ENCODE results near the gene TLX1. TPM values are rescaled to one million over a fixed set of nuclear protein-coding genes. Genes with fewer than 3 reads are reported as not detected.

Gene TLX1
- total and polyA plus RNA-seq, 2 experiments from 2014 or later: 0.68 TPM; not detected in 1

DNA sequence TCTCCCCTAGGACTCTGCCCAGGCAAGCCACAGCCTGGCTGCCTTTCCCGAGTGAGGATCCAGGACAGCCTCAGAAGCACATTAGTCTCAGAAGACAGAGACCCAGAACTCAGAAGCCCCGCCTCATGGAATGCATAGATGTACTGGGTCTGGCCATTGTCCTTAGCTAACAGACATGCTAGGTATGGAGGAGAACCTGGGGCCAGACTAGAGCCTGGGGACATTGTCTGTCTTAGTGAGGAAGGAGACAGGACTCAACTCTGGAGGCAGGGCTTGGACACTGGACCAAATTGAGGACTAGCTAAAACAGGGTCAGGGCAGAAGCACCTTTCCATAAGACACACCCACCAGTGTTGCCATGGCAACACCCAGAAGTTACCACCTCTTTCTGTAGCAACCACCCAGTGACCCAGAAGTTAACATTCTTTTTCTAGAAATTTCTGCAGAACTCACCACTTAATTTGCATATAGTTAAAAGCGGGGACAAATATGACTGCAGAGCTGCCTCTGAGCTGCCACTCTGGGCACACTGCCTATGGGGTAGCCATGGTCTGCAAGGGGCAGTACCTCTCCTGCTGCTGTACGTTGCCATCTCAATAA, 27.5 kb downstream of the TLX1 start:
- no peaks in the 10 kb centered on the region for H3K4me1 ChIP-seq (ENCODE audit: insufficient read depth)
- no peaks in the 10 kb centered on the region for H3K79me2 ChIP-seq
- H3K4me3 ChIP-seq: no peak overlapping the region
- no peaks in the 10 kb centered on the region for H3K9me3 ChIP-seq (ENCODE audit: low read depth)
- no peak overlapping the region for H3K4me2 ChIP-seq
- H2AFZ ChIP-seq: no peak overlapping the region
- no peak overlapping the region for H3K27ac ChIP-seq
- TF ChIP-seq EZH2 (IDR thresholded peaks at IDR 0.05; ENCODE audit: borderline replicate concordance) (no peak), EZH2phosphoT487 (IDR thresholded peaks at IDR 0.05; ENCODE audit: low read depth, severe bottlenecking, unreplicated experiment) (no peak)
- TF ChIP-seq, protein P1, sequence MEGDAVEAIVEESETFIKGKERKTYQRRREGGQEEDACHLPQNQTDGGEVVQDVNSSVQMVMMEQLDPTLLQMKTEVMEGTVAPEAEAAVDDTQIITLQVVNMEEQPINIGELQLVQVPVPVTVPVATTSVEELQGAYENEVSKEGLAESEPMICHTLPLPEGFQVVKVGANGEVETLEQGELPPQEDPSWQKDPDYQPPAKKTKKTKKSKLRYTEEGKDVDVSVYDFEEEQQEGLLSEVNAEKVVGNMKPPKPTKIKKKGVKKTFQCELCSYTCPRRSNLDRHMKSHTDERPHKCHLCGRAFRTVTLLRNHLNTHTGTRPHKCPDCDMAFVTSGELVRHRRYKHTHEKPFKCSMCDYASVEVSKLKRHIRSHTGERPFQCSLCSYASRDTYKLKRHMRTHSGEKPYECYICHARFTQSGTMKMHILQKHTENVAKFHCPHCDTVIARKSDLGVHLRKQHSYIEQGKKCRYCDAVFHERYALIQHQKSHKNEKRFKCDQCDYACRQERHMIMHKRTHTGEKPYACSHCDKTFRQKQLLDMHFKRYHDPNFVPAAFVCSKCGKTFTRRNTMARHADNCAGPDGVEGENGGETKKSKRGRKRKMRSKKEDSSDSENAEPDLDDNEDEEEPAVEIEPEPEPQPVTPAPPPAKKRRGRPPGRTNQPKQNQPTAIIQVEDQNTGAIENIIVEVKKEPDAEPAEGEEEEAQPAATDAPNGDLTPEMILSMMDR (IDR thresholded peaks at IDR 0.05; ENCODE audit: poor library complexity): no peak
- DNase-seq (ENCODE audit: low spot score): no peak
- no peaks in the 10 kb centered on the region for H3K9me2 ChIP-seq (replicated peaks; ENCODE audit: insufficient read depth)
- WGBS (ENCODE audit: low lambda C conversion rate, missing lambda C conversion rate): 48% methylated on average over 4 of the region's 4 CpGs
- H4K20me1 ChIP-seq (ENCODE audit: insufficient read depth, poor library complexity, severe bottlenecking): no peaks in the 10 kb centered on the region
- H3K27me3 ChIP-seq: peaks cover 42% of the 10 kb centered on the region
- H3K36me3 ChIP-seq (replicated peaks; ENCODE audit: insufficient read depth, low read depth): no peaks in the 10 kb centered on the region

DNA sequence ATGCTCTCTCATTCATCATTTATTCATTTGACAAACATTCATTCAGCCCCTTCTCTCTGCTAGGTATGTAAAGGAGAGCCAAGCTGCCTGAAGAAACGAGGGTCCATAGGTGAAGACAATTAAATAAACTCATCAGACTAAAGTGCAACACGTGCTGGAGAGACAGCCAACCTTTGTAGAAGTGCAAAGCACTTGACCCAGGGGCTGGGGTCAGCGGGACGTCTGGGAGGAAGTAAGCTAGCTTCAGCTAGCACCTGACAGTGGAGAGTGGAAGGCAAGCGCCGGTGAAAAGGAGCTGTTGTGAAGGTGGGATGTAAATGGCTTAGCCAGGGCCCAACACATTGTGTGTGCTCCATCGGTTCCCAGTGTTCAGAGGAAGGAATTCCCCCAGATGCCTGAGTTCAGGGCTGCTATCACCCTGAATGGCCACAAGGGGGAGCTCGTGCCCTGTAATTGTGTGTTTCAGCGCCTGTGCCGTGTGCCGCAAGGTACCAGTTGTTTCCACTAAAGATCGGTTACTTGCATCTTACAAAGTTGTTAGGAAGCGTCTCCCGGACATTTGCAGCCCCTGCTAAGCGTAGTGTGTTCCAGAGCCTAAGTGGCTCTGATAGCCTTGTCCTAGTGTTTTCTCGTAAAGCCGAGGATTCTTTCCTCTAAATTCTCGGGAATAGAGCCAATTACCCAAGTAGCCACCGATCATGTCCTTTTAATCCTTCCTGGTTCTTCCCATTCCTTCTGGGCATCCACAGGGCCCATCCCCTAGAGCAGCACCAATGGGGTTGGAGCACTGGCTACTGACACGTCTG, 30.6 kb downstream of the TLX1 start:
- Histone ChIP-seq H3K27ac (no peak overlapping the region), H3K9me3 (ENCODE audit: low read depth) (no peaks in the 10 kb centered on the region), H2AFZ (no peak overlapping the region), H3K9me2 (replicated peaks; ENCODE audit: insufficient read depth) (no peaks in the 10 kb centered on the region), H3K79me2 (no peaks in the 10 kb centered on the region), H3K4me2 (peak overlapping the region; percentile 50), H3K27me3 (peaks cover 52% of the 10 kb centered on the region), H3K4me3 (no peak overlapping the region), H4K20me1 (ENCODE audit: insufficient read depth, poor library complexity, severe bottlenecking) (no peaks in the 10 kb centered on the region), H3K36me3 (replicated peaks; ENCODE audit: insufficient read depth, low read depth) (no peaks in the 10 kb centered on the region), H3K4me1 (ENCODE audit: insufficient read depth) (no peaks in the 10 kb centered on the region)
- 10% methylated on average over 20 of the region's 20 CpGs for WGBS (ENCODE audit: low lambda C conversion rate, missing lambda C conversion rate)
- DNase-seq (ENCODE audit: low spot score): peak; percentile 86
- TF ChIP-seq EZH2phosphoT487 (IDR thresholded peaks at IDR 0.05; ENCODE audit: low read depth, severe bottlenecking, unreplicated experiment) (no peak), EZH2 (IDR thresholded peaks at IDR 0.05; ENCODE audit: borderline replicate concordance) (no peak)
- TF ChIP-seq, protein P1 (IDR thresholded peaks at IDR 0.05; ENCODE audit: poor library complexity): peak; percentile 93

DNA sequence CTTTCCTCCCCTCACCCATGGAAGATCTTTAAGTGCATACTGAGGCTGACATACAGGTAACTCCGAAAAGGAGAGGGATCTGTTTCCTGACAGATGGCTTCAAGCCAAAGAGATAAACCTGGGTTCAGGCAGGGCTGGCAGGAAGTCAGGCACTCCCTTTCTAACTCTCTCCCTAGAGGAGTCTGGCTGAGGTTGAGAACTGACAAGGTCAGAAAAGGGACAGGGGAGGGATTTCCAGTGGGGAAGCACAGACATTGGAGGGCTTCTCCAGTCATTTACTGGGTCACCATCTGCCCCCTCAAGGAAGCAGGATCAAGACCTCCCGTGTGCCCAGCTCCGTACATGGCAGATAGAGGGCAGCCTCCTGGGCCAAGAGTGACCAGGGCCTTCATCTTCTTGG, 31.6 kb downstream of the TLX1 start:
- no peak overlapping the region for H3K27ac ChIP-seq
- H3K79me2 ChIP-seq: no peaks in the 10 kb centered on the region
- H3K36me3 ChIP-seq (replicated peaks; ENCODE audit: insufficient read depth, low read depth): no peaks in the 10 kb centered on the region
- 64% methylated on average over 3 of the region's 3 CpGs for WGBS (ENCODE audit: low lambda C conversion rate, missing lambda C conversion rate)
- H3K9me3 ChIP-seq (ENCODE audit: low read depth): no peaks in the 10 kb centered on the region
- no peaks in the 10 kb centered on the region for H4K20me1 ChIP-seq (ENCODE audit: insufficient read depth, poor library complexity, severe bottlenecking)
- no peaks in the 10 kb centered on the region for H3K9me2 ChIP-seq (replicated peaks; ENCODE audit: insufficient read depth)
- no peak overlapping the region for H2AFZ ChIP-seq
- TF ChIP-seq, protein P1 (IDR thresholded peaks at IDR 0.05; ENCODE audit: poor library complexity): no peak
- TF ChIP-seq EZH2phosphoT487 (IDR thresholded peaks at IDR 0.05; ENCODE audit: low read depth, severe bottlenecking, unreplicated experiment) (no peak), EZH2 (IDR thresholded peaks at IDR 0.05; ENCODE audit: borderline replicate concordance) (no peak)
- H3K4me2 ChIP-seq: no peak overlapping the region
- H3K27me3 ChIP-seq: peaks cover 54% of the 10 kb centered on the region
- H3K4me3 ChIP-seq: no peak overlapping the region
- H3K4me1 ChIP-seq (ENCODE audit: insufficient read depth): no peaks in the 10 kb centered on the region
- no peak for DNase-seq (ENCODE audit: low spot score)
